ENCODE results near the gene GCSH.

- TF ChIP-seq CTCF (IDR thresholded peaks at IDR 0.05) (no peak), POLR2A (IDR thresholded peaks at IDR 0.05) (no peak)
Measured at GRCh38 chr16:81137754-81138153, 41.6 kb upstream of the GCSH start.

Measured in Peyer's patch (tissue), 4 donors.